ENCODE data around the gene CD81. TPM values are rescaled to one million over a fixed set of nuclear protein-coding genes. Genes with fewer than 3 reads are reported as not detected.

The CD81 gene
- total RNA-seq, 1 donor: 195 TPM

- no peak overlapping the region for H3K27ac ChIP-seq (ENCODE audit: low read depth, low read length)
- H3K4me3 ChIP-seq (ENCODE audit: insufficient read depth, low read length): no peak overlapping the region
- no peaks in the 10 kb centered on the region for H3K36me3 ChIP-seq (ENCODE audit: insufficient read depth, low read length)
- no peak overlapping the region for H3K4me2 ChIP-seq (ENCODE audit: insufficient read depth, low read length)
- no peak overlapping the region for H2AFZ ChIP-seq (ENCODE audit: low read length)
- H3K79me2 ChIP-seq (ENCODE audit: insufficient read depth, low read length): no peaks in the 10 kb centered on the region
- H3K9me3 ChIP-seq (ENCODE audit: low read depth, low read length): no peaks in the 10 kb centered on the region
- H3K4me1 ChIP-seq (ENCODE audit: insufficient read depth, low read length): no peaks in the 10 kb centered on the region
- H4K20me1 ChIP-seq (ENCODE audit: insufficient read depth, low read length): no peaks in the 10 kb centered on the region
- no peaks in the 10 kb centered on the region for H3K27me3 ChIP-seq (ENCODE audit: insufficient read depth, low read length)
- no peak for TF ChIP-seq CTCF (IDR thresholded peaks at IDR 0.05; ENCODE audit: extremely low read depth, low read depth, low read length)
- no peak for DNase-seq (ENCODE audit: insufficient read length, low spot score, missing footprints)
Observed at GRCh38 chr11:2416765-2417164, 39.7 kb downstream of the CD81 start.

- Histone ChIP-seq H3K36me3 (ENCODE audit: insufficient read depth, low read length) (no peaks in the 10 kb centered on the region), H3K79me2 (ENCODE audit: insufficient read depth, low read length) (no peaks in the 10 kb centered on the region), H3K9me3 (ENCODE audit: low read depth, low read length) (no peaks in the 10 kb centered on the region), H3K4me2 (ENCODE audit: insufficient read depth, low read length) (no peak overlapping the region), H3K4me3 (ENCODE audit: insufficient read depth, low read length) (no peak overlapping the region), H3K27me3 (ENCODE audit: insufficient read depth, low read length) (no peaks in the 10 kb centered on the region), H2AFZ (ENCODE audit: low read length) (no peak overlapping the region), H4K20me1 (ENCODE audit: insufficient read depth, low read length) (no peaks in the 10 kb centered on the region), H3K27ac (ENCODE audit: low read depth, low read length) (no peak overlapping the region), H3K4me1 (ENCODE audit: insufficient read depth, low read length) (no peaks in the 10 kb centered on the region)
- TF ChIP-seq CTCF (IDR thresholded peaks at IDR 0.05; ENCODE audit: extremely low read depth, low read depth, low read length): no peak
- DNase-seq (ENCODE audit: insufficient read length, low spot score, missing footprints): no peak
Observed at GRCh38 chr11:2417856-2418692, 41.0 kb downstream of the CD81 start.

GRCh38 chr11:2418693-2419360, 41.7 kb downstream of the CD81 start:
- Histone ChIP-seq H3K4me1 (ENCODE audit: insufficient read depth, low read length) (no peaks in the 10 kb centered on the region), H3K4me2 (ENCODE audit: insufficient read depth, low read length) (no peak overlapping the region), H4K20me1 (ENCODE audit: insufficient read depth, low read length) (no peaks in the 10 kb centered on the region), H3K36me3 (ENCODE audit: insufficient read depth, low read length) (no peaks in the 10 kb centered on the region), H3K27me3 (ENCODE audit: insufficient read depth, low read length) (no peaks in the 10 kb centered on the region), H3K4me3 (ENCODE audit: insufficient read depth, low read length) (no peak overlapping the region), H3K9me3 (ENCODE audit: low read depth, low read length) (no peaks in the 10 kb centered on the region), H2AFZ (ENCODE audit: low read length) (no peak overlapping the region), H3K27ac (ENCODE audit: low read depth, low read length) (no peak overlapping the region), H3K79me2 (ENCODE audit: insufficient read depth, low read length) (no peaks in the 10 kb centered on the region)
- no peak for TF ChIP-seq CTCF (IDR thresholded peaks at IDR 0.05; ENCODE audit: extremely low read depth, low read depth, low read length)
- DNase-seq (ENCODE audit: insufficient read length, low spot score, missing footprints): no peak
